HEK293 (cell line): ENCODE measurements around the gene ADCY7.

ENCODE experiments used
- CTCF ChIA-PET: fragments of 350-600 bp; formaldehyde crosslinking; extraction: SDS; loops from one replicate; lab custom pipeline; 2021; ENCODE audit warnings: antibody characterized with exemption; lab: Yijun Ruan, JAX
- POLR2A ChIA-PET: fragments of 300-600 bp; formaldehyde crosslinking; extraction: SDS; loops from one replicate; lab custom pipeline; 2020; ENCODE audit warnings: antibody characterized with exemption, inconsistent platforms; lab: Yijun Ruan, JAX
- H3K27ac ChIP-seq: fragments of 200-500 bp; sonication (Bioruptor generic); 2 replicates; pipeline ENCODE4 v1.5.1; 2014; ENCODE audit warnings: low read depth, low read length, control low read depth, inconsistent platforms; ENCODE audit errors: extremely low read depth
- H3K36me3 ChIP-seq, 2 experiments: fragments of 200-500 bp in 1 of 2; sonication (Bioruptor generic) in 1 of 2; 1 replicate in 1 of 2; 2 replicates in 1 of 2; pipeline ENCODE4 v1.5.1; 2014 to 2017; ENCODE audit warnings: inconsistent platforms in 2 of 2, low read length in 2 of 2; ENCODE audit not compliant: control insufficient read depth in 2 of 2, insufficient read depth in 1 of 2
- H3K4me1 ChIP-seq: fragments of 200-500 bp; sonication (Bioruptor generic); 2 replicates; pipeline ENCODE4 v1.5.1; 2014; ENCODE audit warnings: mild to moderate bottlenecking, low read length, inconsistent platforms; ENCODE audit not compliant: control insufficient read depth, insufficient read depth
- H3K4me3 ChIP-seq: 2 replicates; pipeline ENCODE4 v1.5.1; 2011; ENCODE audit warnings: low read depth, mild to moderate bottlenecking, control low read depth, low read length, moderate library complexity
- H3K9me3 ChIP-seq: fragments of 200-500 bp; sonication (Bioruptor generic); 2 replicates; pipeline ENCODE4 v1.5.1; 2014; ENCODE audit warnings: low read depth, low read length, inconsistent platforms; ENCODE audit not compliant: control insufficient read depth, insufficient read depth
- BCL11B ChIP-seq: fragments of 450-650 bp; formaldehyde crosslinking; IDR thresholded peaks from 2 replicates; pipeline ENCODE4 v1.5.1; 2016; ENCODE audit warnings: low read depth, missing biosample characterization, missing genetic modification characterization
- EGR2 ChIP-seq: fragments of 450-650 bp; formaldehyde crosslinking; IDR thresholded peaks from 2 replicates; pipeline ENCODE4 v1.5.1; 2016; ENCODE audit warnings: low read depth, missing biosample characterization, missing genetic modification characterization
- HOXA7 ChIP-seq: sonication (generic); formaldehyde crosslinking; IDR thresholded peaks from 2 replicates; pipeline ENCODE4 v1.8.1; 2022; ENCODE audit warnings: missing genetic modification reagents, borderline replicate concordance
- PBX3 ChIP-seq: sonication (generic); formaldehyde crosslinking; IDR thresholded peaks from 2 replicates; pipeline ENCODE4 v1.8.1; 2022; ENCODE audit warnings: mild to moderate bottlenecking, moderate library complexity, missing genetic modification reagents
- PRDM10 ChIP-seq: fragments of 450-650 bp; formaldehyde crosslinking; IDR thresholded peaks from 2 replicates; pipeline ENCODE4 v1.5.1; 2016; ENCODE audit warnings: missing biosample characterization, missing genetic modification characterization
- SALL2 ChIP-seq: fragments of 450-650 bp; formaldehyde crosslinking; IDR thresholded peaks from 2 replicates; pipeline ENCODE4 v1.5.0; 2017; ENCODE audit warnings: missing biosample characterization, mild to moderate bottlenecking, missing genetic modification characterization, borderline replicate concordance
- SP7 ChIP-seq: fragments of 450-650 bp; formaldehyde crosslinking; IDR thresholded peaks from 2 replicates; pipeline ENCODE4 v1.5.1; 2016; ENCODE audit warnings: missing biosample characterization, missing genetic modification characterization
- ZBTB26 ChIP-seq: fragments of 450-650 bp; formaldehyde crosslinking; optimal IDR thresholded peaks from 2 replicates; pipeline ENCODE3; 2016; ENCODE audit warnings: missing biosample characterization, mild to moderate bottlenecking, missing genetic modification characterization
- ZBTB6 ChIP-seq: fragments of 450-650 bp; formaldehyde crosslinking; IDR thresholded peaks from 2 replicates; pipeline ENCODE4 v1.5.1; 2017; ENCODE audit warnings: missing biosample characterization, missing genetic modification characterization
- ZNF10 ChIP-seq: fragments of 450-650 bp; formaldehyde crosslinking; IDR thresholded peaks from 2 replicates; pipeline ENCODE4 v1.5.1; 2017; ENCODE audit warnings: missing biosample characterization, missing genetic modification characterization
- ZNF114 ChIP-seq: fragments of 450-650 bp; formaldehyde crosslinking; IDR thresholded peaks from 2 replicates; pipeline ENCODE4 v1.5.0; 2017; ENCODE audit warnings: missing biosample characterization, missing genetic modification characterization
- ZNF169 ChIP-seq: fragments of 450-650 bp; formaldehyde crosslinking; IDR thresholded peaks from 2 replicates; pipeline ENCODE4 v1.5.1; 2016; ENCODE audit warnings: missing biosample characterization, missing genetic modification characterization
- ZNF19 ChIP-seq: fragments of 450-650 bp; formaldehyde crosslinking; IDR thresholded peaks from 2 replicates; pipeline ENCODE4; 2016; ENCODE audit warnings: missing biosample characterization, missing genetic modification characterization, low read depth
- ZNF221 ChIP-seq: fragments of 450-650 bp; formaldehyde crosslinking; IDR thresholded peaks from 2 replicates; pipeline ENCODE4 v1.5.1; 2017; ENCODE audit warnings: missing biosample characterization, missing genetic modification characterization, borderline replicate concordance
- ZNF248 ChIP-seq: fragments of 450-650 bp; formaldehyde crosslinking; IDR thresholded peaks from 2 replicates; pipeline ENCODE4 v1.5.1; 2017; ENCODE audit warnings: missing biosample characterization, missing genetic modification characterization
- ZNF311 ChIP-seq: fragments of 450-650 bp; formaldehyde crosslinking; IDR thresholded peaks from 2 replicates; pipeline ENCODE4 v1.5.1; 2017; ENCODE audit warnings: missing biosample characterization, missing genetic modification characterization, borderline replicate concordance
- ZNF335 ChIP-seq: fragments of 450-650 bp; formaldehyde crosslinking; conservative IDR thresholded peaks from 2 replicates; pipeline ENCODE4 v1.5.1; 2016; ENCODE audit warnings: missing biosample characterization, missing genetic modification characterization
- ZNF354C ChIP-seq: fragments of 450-650 bp; formaldehyde crosslinking; IDR thresholded peaks from 2 replicates; pipeline ENCODE4 v1.5.1; 2016; ENCODE audit warnings: missing biosample characterization, missing genetic modification characterization, low read depth, borderline replicate concordance
- ZNF433 ChIP-seq: fragments of 450-650 bp; formaldehyde crosslinking; IDR thresholded peaks from 2 replicates; pipeline ENCODE4 v1.5.1; 2016; ENCODE audit warnings: missing biosample characterization, missing genetic modification characterization, low read depth
- ZNF449 ChIP-seq: fragments of 450-650 bp; formaldehyde crosslinking; IDR thresholded peaks from 2 replicates; pipeline ENCODE4 v1.5.1; 2017; ENCODE audit warnings: missing biosample characterization, mild to moderate bottlenecking, missing genetic modification characterization, moderate library complexity
- ZNF510 ChIP-seq: fragments of 450-650 bp; formaldehyde crosslinking; IDR thresholded peaks from 2 replicates; pipeline ENCODE4 v1.5.1; 2018; ENCODE audit warnings: mild to moderate bottlenecking, missing genetic modification characterization, missing biosample characterization; ENCODE audit not compliant: insufficient replicate concordance
- ZNF514 ChIP-seq: fragments of 450-650 bp; formaldehyde crosslinking; IDR thresholded peaks from 2 replicates; pipeline ENCODE4 v1.5.1; 2016; ENCODE audit warnings: missing biosample characterization, missing genetic modification characterization
- ZNF521 ChIP-seq: fragments of 450-650 bp; formaldehyde crosslinking; IDR thresholded peaks from 2 replicates; pipeline ENCODE4 v1.5.1; 2017; ENCODE audit warnings: missing biosample characterization, mild to moderate bottlenecking, missing genetic modification characterization
- ZNF596 ChIP-seq: fragments of 450-650 bp; IDR thresholded peaks from 2 replicates; pipeline ENCODE4 v1.5.0; 2018; ENCODE audit warnings: missing biosample characterization, mild to moderate bottlenecking, missing genetic modification characterization, moderate library complexity
- ZNF621 ChIP-seq: fragments of 450-650 bp; formaldehyde crosslinking; IDR thresholded peaks from 2 replicates; pipeline ENCODE4 v1.5.1; 2017; ENCODE audit warnings: missing biosample characterization, missing genetic modification characterization
- ZNF654 ChIP-seq: fragments of 450-650 bp; formaldehyde crosslinking; IDR thresholded peaks from 2 replicates; pipeline ENCODE4 v1.5.1; 2016; ENCODE audit warnings: low read depth, missing biosample characterization, missing genetic modification characterization
- ZNF776 ChIP-seq: fragments of 450-650 bp; formaldehyde crosslinking; IDR thresholded peaks from 2 replicates; pipeline ENCODE4 v1.5.0; 2017; ENCODE audit warnings: missing biosample characterization, missing genetic modification characterization, borderline replicate concordance
- ZNF830 ChIP-seq: fragments of 450-650 bp; IDR thresholded peaks from 2 replicates; pipeline ENCODE4 v1.5.0; 2018; ENCODE audit warnings: missing biosample characterization, missing genetic modification characterization, low read depth, mild to moderate bottlenecking, moderate library complexity

The ADCY7 gene

GRCh38 chr16:50295541-50296132 lies 29.3 kb downstream of the ADCY7 start:
- no peak overlapping the region for H3K27ac ChIP-seq
- POLR2A ChIA-PET, result no interaction called here
- no peak overlapping the region for H3K4me3 ChIP-seq
- H3K36me3 ChIP-seq, result peaks cover 0 to 14% of the 10 kb centered on the region in 2 experiments; a peak in 1 of 3 replicates
- H3K4me1 ChIP-seq, result no peaks in the 10 kb centered on the region
- H3K9me3 ChIP-seq, result no peaks in the 10 kb centered on the region
- CTCF ChIA-PET, result interaction anchor here (0.7 kb wide), 1 partner anchor 364 kb away, joined by 3 read pairs; no protein-coding TSS in a partner anchor
- TF ChIP-seq ZNF596 (tag by site-specific recombination), result no peak
- no peak for TF ChIP-seq ZNF830
- no peak for TF ChIP-seq ZNF449 (tag by site-specific recombination)
- no peak for TF ChIP-seq ZNF311 (tag by site-specific recombination)
- no peak for TF ChIP-seq BCL11B (tag by site-specific recombination)
- TF ChIP-seq ZNF654 (tag by site-specific recombination), result no peak
- TF ChIP-seq ZNF514 (tag by site-specific recombination), result no peak
- no peak for TF ChIP-seq ZNF10 (tag by site-specific recombination)
- no peak for TF ChIP-seq EGR2 (tag by site-specific recombination)
- no peak for TF ChIP-seq ZNF776 (tag by site-specific recombination)
- no peak for TF ChIP-seq ZNF335 (tag by site-specific recombination)
- no peak for TF ChIP-seq SALL2
- no peak for TF ChIP-seq ZBTB6
- TF ChIP-seq SP7 (tag by site-specific recombination), result no peak
- TF ChIP-seq ZNF510, result no peak
- TF ChIP-seq PRDM10 (tag by site-specific recombination), result no peak
- TF ChIP-seq ZNF114, result no peak
- TF ChIP-seq ZNF433 (tag by site-specific recombination), result no peak
- TF ChIP-seq ZNF19 (tag by site-specific recombination), result no peak
- no peak for TF ChIP-seq ZNF248 (tag by site-specific recombination)

GRCh38 chr16:50296807-50297206 lies 30.5 kb downstream of the ADCY7 start:
- H3K36me3 ChIP-seq, result peaks cover 0 to 14% of the 10 kb centered on the region in 2 experiments; a peak in 1 of 3 replicates
- ChIA-PET CTCF (no interaction called here), POLR2A (interaction anchor here (0.5 to 0.7 kb wide), 3 partner anchors 10 to 198 kb away, joined by 3 to 7 read pairs (median 3); no protein-coding TSS in a partner anchor)
- H3K9me3 ChIP-seq, result no peaks in the 10 kb centered on the region
- no peak overlapping the region for H3K27ac ChIP-seq
- H3K4me3 ChIP-seq, result no peak overlapping the region
- H3K4me1 ChIP-seq, result no peaks in the 10 kb centered on the region
- TF ChIP-seq ZNF221 (tag by site-specific recombination), result no peak
- TF ChIP-seq PBX3 (CRISPR knock-in tag), result no peak
- TF ChIP-seq ZNF354C (tag by site-specific recombination), result no peak
- no peak for TF ChIP-seq ZBTB26 (tag by site-specific recombination)
- no peak for TF ChIP-seq ZNF521 (tag by site-specific recombination)
- TF ChIP-seq ZNF169 (tag by site-specific recombination), result no peak
- TF ChIP-seq ZNF433 (tag by site-specific recombination), result no peak
- TF ChIP-seq HOXA7 (CRISPR knock-in tag), result no peak
- no peak for TF ChIP-seq ZNF621 (tag by site-specific recombination)
